GM12878 (cell line): ENCODE measurements around the gene AGTRAP. TPM values are rescaled to one million over a fixed set of nuclear protein-coding genes. Genes with fewer than 3 reads are reported as not detected.

ENCODE experiments used
- BCL11A ChIP-seq: IDR thresholded peaks from 2 replicates; pipeline ENCODE4 v1.6.1; 2011; ENCODE audit warnings: low read depth, low read length
- CBFB ChIP-seq: IDR thresholded peaks from 2 replicates; pipeline ENCODE4 v1.6.1; 2016; ENCODE audit warnings: antibody characterized with exemption, low read depth
- CHD4 ChIP-seq: fragments of 200-600 bp; sonication (generic); IDR thresholded peaks from 2 replicates; pipeline ENCODE4 v1.6.1; 2016; ENCODE audit warnings: mild to moderate bottlenecking
- NFIC ChIP-seq: IDR thresholded peaks from 2 replicates; pipeline ENCODE4 v1.6.1; 2012; ENCODE audit warnings: low read depth, mild to moderate bottlenecking, inconsistent platforms, low read length, moderate library complexity
- NFYA ChIP-seq: IDR thresholded peaks from 2 replicates; pipeline ENCODE4 v1.6.1; 2011; ENCODE audit warnings: low read depth, mild to moderate bottlenecking, low read length, improper control_type of control experiment, borderline replicate concordance
- NFYB ChIP-seq: IDR thresholded peaks from 2 replicates; pipeline ENCODE4 v1.6.1; 2011; ENCODE audit warnings: low read depth, mild to moderate bottlenecking, low read length, improper control_type of control experiment, moderate library complexity; ENCODE audit not compliant: insufficient read depth
- RBBP5 ChIP-seq: fragments of 200-600 bp; sonication (generic); conservative IDR thresholded peaks from 2 replicates; pipeline ENCODE4 v1.6.1; 2016
- SPI1 ChIP-seq: IDR thresholded peaks from 2 replicates; pipeline ENCODE4 v1.6.1; 2011; ENCODE audit warnings: low read depth, mild to moderate bottlenecking, low read length, moderate library complexity, borderline replicate concordance; ENCODE audit not compliant: insufficient read depth
- STAT1 ChIP-seq: fragments of 450-650 bp; conservative IDR thresholded peaks from 2 replicates; pipeline ENCODE4 v1.6.1; 2014; ENCODE audit warnings: antibody characterized with exemption, mild to moderate bottlenecking
- SUZ12 ChIP-seq: fragments of 200-600 bp; sonication (generic); IDR thresholded peaks from one replicate; pipeline ENCODE4 v1.6.1; 2018; ENCODE audit warnings: antibody characterized with exemption, mild to moderate bottlenecking; ENCODE audit not compliant: unreplicated experiment
- ZBED1 ChIP-seq: IDR thresholded peaks from 2 replicates; pipeline ENCODE4 v1.6.1; 2016; ENCODE audit warnings: borderline replicate concordance
- ZNF274 ChIP-seq: IDR thresholded peaks from one replicate; pipeline ENCODE4 v1.8.0; 2011; ENCODE audit not compliant: insufficient read length, insufficient read depth
- polyA plus RNA-seq, 11 experiments: library from polyadenylated mRNA; depleted of rRNA in 4 of 11; unstranded in 6 of 11; stranded (reverse) in 5 of 11; fragments of >200 nt; fragmentation: Nextera tagmentation in 4 of 11; fragmentation: Illumina TruSeq in 1 of 11; extraction: Ambion mirVana in 4 of 11; extraction: Trizol in 1 of 11; gene quantifications; 1 replicate in 1 of 11; 2 replicates in 10 of 11; pipeline versions ENCODE4 v1.2.1 to v1.2.3, GENCODE V29; 2011 to 2016; ENCODE audit warnings: inconsistent platforms in 2 of 11, missing spikeins in 2 of 11, low read depth in 1 of 11
- total RNA-seq, 4 experiments: library from RNA; depleted of rRNA in 3 of 4; stranded (reverse); fragments of >200 nt in 3 of 4; fragmentation: Illumina TruSeq in 1 of 4; extraction: Trizol in 1 of 4; gene quantifications; 2 replicates each; pipeline versions ENCODE4 v1.2.1 to v1.2.3, GENCODE V29; 2013 to 2021
- TF ChIP-seq, protein P1 (sequence below): IDR thresholded peaks from 2 replicates; pipeline ENCODE4 v1.6.1; 2012; ENCODE audit warnings: improper control_type of control experiment, low read depth, low read length; ENCODE audit not compliant: insufficient replicate concordance
- TF ChIP-seq, protein P2 (sequence below): fragments of 450-650 bp; IDR thresholded peaks from 2 replicates; pipeline ENCODE4 v1.6.1; 2018; ENCODE audit warnings: borderline replicate concordance, mild to moderate bottlenecking; ENCODE audit not compliant: partially characterized antibody
- TF ChIP-seq, protein P3 (sequence below): IDR thresholded peaks from 2 replicates; pipeline ENCODE4 v1.6.1; 2011; ENCODE audit warnings: mild to moderate bottlenecking, low read depth, low read length, moderate library complexity; ENCODE audit not compliant: insufficient replicate concordance
- TF ChIP-seq, protein P4 (sequence below): fragments of 450-650 bp; IDR thresholded peaks from 2 replicates; pipeline ENCODE4 v1.6.1; 2017; ENCODE audit warnings: low read depth, mild to moderate bottlenecking, moderate library complexity

AGTRAP gene
- total and polyA plus RNA-seq, 10 of the 15 experiments (the other 5 are each of a cell fraction or from before 2014, with no cell fraction given) = 3.0 to 17.4 (median 10.2) TPM

DNA sequence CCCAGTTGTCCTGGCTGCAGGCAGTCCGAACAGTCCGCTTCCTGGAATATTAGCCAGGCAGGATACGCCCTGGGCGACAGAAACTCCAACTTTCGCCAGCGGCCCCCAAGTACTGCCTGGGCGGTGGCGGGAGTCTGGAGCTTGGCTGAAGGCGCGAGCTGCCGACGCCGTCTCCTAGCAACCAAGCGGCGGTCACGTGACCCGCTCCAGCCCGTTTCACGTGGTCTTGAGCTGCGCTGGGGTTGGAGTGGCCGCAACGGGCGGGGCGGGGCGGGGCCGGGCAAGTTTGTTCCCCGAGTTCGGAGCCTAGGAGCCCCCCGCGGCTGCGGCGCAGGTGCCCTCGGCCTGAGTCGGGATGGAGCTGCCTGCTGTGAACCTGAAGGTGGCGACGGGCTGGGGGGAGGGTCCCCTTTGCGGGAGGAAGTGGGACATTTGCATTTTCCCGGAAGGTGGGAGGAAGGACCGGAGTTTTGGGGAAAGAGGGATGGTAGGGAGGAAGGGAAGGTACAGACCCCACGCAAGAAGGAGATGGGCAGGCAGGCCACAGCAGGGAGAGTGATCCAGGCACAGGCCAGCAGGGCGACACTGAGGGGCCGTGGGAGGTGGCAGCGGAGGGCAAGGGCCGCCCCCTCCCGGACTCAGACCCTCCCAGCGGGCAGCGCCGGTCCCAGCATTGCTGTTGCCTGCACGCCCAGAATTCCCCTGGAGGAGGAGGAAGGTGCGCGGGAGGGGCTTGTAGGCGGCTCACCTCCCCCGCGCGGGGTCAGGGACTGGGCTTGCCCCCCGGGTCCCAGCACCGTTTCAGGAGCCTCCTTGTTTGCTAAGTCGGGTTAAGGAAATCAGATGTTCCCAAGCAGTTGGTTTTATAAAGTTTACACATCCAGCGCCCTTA is at the start of gene AGTRAP (continued):
- TF ChIP-seq, protein P1, sequence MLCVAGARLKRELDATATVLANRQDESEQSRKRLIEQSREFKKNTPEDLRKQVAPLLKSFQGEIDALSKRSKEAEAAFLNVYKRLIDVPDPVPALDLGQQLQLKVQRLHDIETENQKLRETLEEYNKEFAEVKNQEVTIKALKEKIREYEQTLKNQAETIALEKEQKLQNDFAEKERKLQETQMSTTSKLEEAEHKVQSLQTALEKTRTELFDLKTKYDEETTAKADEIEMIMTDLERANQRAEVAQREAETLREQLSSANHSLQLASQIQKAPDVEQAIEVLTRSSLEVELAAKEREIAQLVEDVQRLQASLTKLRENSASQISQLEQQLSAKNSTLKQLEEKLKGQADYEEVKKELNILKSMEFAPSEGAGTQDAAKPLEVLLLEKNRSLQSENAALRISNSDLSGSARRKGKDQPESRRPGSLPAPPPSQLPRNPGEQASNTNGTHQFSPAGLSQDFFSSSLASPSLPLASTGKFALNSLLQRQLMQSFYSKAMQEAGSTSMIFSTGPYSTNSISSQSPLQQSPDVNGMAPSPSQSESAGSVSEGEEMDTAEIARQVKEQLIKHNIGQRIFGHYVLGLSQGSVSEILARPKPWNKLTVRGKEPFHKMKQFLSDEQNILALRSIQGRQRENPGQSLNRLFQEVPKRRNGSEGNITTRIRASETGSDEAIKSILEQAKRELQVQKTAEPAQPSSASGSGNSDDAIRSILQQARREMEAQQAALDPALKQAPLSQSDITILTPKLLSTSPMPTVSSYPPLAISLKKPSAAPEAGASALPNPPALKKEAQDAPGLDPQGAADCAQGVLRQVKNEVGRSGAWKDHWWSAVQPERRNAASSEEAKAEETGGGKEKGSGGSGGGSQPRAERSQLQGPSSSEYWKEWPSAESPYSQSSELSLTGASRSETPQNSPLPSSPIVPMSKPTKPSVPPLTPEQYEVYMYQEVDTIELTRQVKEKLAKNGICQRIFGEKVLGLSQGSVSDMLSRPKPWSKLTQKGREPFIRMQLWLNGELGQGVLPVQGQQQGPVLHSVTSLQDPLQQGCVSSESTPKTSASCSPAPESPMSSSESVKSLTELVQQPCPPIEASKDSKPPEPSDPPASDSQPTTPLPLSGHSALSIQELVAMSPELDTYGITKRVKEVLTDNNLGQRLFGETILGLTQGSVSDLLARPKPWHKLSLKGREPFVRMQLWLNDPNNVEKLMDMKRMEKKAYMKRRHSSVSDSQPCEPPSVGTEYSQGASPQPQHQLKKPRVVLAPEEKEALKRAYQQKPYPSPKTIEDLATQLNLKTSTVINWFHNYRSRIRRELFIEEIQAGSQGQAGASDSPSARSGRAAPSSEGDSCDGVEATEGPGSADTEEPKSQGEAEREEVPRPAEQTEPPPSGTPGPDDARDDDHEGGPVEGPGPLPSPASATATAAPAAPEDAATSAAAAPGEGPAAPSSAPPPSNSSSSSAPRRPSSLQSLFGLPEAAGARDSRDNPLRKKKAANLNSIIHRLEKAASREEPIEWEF = no peak
- TF ChIP-seq NFYA = no peak
- TF ChIP-seq ZBED1 = no peak
- TF ChIP-seq CHD4 = no peak
- no peak for TF ChIP-seq SUZ12
- no peak for TF ChIP-seq STAT1
- TF ChIP-seq, protein P2, sequence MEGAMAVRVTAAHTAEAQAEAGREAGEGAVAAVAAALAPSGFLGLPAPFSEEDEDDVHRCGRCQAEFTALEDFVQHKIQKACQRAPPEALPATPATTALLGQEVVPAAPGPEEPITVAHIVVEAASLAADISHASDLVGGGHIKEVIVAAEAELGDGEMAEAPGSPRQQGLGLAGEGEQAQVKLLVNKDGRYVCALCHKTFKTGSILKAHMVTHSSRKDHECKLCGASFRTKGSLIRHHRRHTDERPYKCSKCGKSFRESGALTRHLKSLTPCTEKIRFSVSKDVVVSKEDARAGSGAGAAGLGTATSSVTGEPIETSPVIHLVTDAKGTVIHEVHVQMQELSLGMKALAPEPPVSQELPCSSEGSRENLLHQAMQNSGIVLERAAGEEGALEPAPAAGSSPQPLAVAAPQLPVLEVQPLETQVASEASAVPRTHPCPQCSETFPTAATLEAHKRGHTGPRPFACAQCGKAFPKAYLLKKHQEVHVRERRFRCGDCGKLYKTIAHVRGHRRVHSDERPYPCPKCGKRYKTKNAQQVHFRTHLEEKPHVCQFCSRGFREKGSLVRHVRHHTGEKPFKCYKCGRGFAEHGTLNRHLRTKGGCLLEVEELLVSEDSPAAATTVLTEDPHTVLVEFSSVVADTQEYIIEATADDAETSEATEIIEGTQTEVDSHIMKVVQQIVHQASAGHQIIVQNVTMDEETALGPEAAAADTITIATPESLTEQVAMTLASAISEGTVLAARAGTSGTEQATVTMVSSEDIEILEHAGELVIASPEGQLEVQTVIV = no peak
- no peak for TF ChIP-seq CBFB
- no peak for TF ChIP-seq ZNF274
- TF ChIP-seq NFIC = no peak
- 0 out of 2 replicates have a peak, but pooled peaks have one; percentile 1 for TF ChIP-seq BCL11A
- TF ChIP-seq NFYB = 0 out of 2 replicates have a peak, but pooled peaks have one; percentile 31
- TF ChIP-seq SPI1 = no peak
- TF ChIP-seq, protein P3, sequence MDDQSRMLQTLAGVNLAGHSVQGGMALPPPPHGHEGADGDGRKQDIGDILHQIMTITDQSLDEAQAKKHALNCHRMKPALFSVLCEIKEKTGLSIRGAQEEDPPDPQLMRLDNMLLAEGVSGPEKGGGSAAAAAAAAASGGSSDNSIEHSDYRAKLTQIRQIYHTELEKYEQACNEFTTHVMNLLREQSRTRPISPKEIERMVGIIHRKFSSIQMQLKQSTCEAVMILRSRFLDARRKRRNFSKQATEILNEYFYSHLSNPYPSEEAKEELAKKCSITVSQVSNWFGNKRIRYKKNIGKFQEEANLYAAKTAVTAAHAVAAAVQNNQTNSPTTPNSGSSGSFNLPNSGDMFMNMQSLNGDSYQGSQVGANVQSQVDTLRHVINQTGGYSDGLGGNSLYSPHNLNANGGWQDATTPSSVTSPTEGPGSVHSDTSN = no peak
- TF ChIP-seq RBBP5 = no peak
- TF ChIP-seq, protein P4, sequence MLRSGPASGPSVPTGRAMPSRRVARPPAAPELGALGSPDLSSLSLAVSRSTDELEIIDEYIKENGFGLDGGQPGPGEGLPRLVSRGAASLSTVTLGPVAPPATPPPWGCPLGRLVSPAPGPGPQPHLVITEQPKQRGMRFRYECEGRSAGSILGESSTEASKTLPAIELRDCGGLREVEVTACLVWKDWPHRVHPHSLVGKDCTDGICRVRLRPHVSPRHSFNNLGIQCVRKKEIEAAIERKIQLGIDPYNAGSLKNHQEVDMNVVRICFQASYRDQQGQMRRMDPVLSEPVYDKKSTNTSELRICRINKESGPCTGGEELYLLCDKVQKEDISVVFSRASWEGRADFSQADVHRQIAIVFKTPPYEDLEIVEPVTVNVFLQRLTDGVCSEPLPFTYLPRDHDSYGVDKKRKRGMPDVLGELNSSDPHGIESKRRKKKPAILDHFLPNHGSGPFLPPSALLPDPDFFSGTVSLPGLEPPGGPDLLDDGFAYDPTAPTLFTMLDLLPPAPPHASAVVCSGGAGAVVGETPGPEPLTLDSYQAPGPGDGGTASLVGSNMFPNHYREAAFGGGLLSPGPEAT = no peak
